Esophagus muscularis mucosa (tissue), 2 donors: Measurements from ENCODE around the gene LDLRAD3.

Experiments
- POLR2A ChIP-seq: fragments of 450-650 bp; IDR thresholded peaks from one replicate; pipeline ENCODE4 v1.6.1; 2017; ENCODE audit warnings: antibody characterized with exemption, moderate library complexity, mild to moderate bottlenecking, low read depth
- POLR2AphosphoS5 ChIP-seq, 2 donors: sonication (generic); formaldehyde crosslinking; IDR thresholded peaks; one replicate each; pipeline ENCODE4 v1.6.1; 2017; ENCODE audit warnings: antibody characterized with exemption in 2 of 2

- TF ChIP-seq POLR2A (no peak), POLR2AphosphoS5 (IDR thresholded peaks at IDR 0.05) (no peak)
Measured at GRCh38 chr11:36266767-36267166, 322.9 kb downstream of the LDLRAD3 start.
